Measurements from ENCODE around the gene RARS2. TPM values are rescaled to one million over a fixed set of nuclear protein-coding genes. Genes with fewer than 3 reads are reported as not detected.
"Not testable (repeated sequence)": the region's sequence is repeated elsewhere in the genome, so short reads cannot be mapped to it uniquely, and the experiment has no call there.

RARS2 gene
- total RNA-seq, 2 experiments from 2014 or later, result 17.4 to 20.4 TPM

DNA sequence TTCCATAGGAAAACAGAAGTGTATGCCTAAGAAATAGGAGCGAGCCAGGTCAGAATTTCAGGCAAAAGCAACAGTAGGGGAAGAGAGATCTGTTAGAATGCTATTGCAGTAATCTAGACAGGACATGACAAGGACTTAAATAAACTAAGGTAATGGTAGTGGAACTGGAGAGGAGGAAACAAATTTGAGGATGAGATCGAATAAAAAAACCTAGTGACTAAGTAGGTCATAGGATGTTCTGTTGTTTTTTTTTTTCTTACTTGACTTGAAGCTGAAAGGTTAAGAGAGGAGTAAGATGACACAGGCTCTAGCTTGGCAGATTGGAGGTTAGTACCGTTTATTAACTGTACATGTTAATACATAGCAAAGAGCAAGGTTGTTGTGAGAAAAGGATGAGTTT, 28.7 kb upstream of the RARS2 start:
- TF ChIP-seq, protein P1, sequence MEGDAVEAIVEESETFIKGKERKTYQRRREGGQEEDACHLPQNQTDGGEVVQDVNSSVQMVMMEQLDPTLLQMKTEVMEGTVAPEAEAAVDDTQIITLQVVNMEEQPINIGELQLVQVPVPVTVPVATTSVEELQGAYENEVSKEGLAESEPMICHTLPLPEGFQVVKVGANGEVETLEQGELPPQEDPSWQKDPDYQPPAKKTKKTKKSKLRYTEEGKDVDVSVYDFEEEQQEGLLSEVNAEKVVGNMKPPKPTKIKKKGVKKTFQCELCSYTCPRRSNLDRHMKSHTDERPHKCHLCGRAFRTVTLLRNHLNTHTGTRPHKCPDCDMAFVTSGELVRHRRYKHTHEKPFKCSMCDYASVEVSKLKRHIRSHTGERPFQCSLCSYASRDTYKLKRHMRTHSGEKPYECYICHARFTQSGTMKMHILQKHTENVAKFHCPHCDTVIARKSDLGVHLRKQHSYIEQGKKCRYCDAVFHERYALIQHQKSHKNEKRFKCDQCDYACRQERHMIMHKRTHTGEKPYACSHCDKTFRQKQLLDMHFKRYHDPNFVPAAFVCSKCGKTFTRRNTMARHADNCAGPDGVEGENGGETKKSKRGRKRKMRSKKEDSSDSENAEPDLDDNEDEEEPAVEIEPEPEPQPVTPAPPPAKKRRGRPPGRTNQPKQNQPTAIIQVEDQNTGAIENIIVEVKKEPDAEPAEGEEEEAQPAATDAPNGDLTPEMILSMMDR (IDR thresholded peaks at IDR 0.05), result no peak
- peaks cover 32% of the 10 kb centered on the region for H3K36me3 Mint-ChIP-seq (ENCODE audit: low read depth)
- no peak overlapping the region for H3K4me3 Mint-ChIP-seq
- no peak for DNase-seq
- no peak overlapping the region for H3K27ac Mint-ChIP-seq
- no peaks in the 10 kb centered on the region for H3K27me3 Mint-ChIP-seq
- ChIA-PET CTCF (no interaction called here), POLR2A (interaction anchor here (1.3 kb wide), 1 partner anchor 28 kb away, joined by 3 read pairs; no protein-coding TSS in a partner anchor)
- ATAC-seq, result no peak
- no peaks in the 10 kb centered on the region for H3K9me3 Mint-ChIP-seq
- intact Hi-C loops (cut with micrococcal nuclease), result no loop called here
- no peaks in the 10 kb centered on the region for H3K4me1 Mint-ChIP-seq (ENCODE audit: low read depth)

DNA sequence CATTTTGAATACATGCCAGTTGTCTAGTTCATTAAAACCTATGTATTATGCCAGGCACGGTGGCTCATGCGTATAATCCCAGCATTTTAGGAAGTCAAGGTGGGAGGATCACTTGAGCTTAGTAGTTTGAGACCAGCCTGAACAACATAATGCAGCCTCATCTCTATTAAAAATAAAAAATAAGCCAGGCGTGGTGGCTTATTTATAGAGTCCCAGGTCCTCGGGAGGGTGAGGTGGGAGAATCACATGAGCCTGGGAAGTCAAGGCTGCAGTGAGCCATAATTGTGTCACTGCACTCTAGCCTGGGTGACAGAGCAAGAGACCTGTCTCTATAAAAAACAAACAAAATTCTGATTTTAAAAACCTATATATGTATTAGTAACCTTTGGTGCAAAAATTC, 27.6 kb upstream of the RARS2 start:
- peaks cover 38% of the 10 kb centered on the region for H3K36me3 Mint-ChIP-seq (ENCODE audit: low read depth)
- H3K27me3 Mint-ChIP-seq, result no peaks in the 10 kb centered on the region
- POLR2A ChIA-PET, result interaction anchor here (1.3 kb wide), 1 partner anchor 26 kb away, joined by 3 read pairs; no protein-coding TSS in a partner anchor
- intact Hi-C loops (cut with micrococcal nuclease), result no loop called here
- no peak for DNase-seq
- TF ChIP-seq, protein P1 (IDR thresholded peaks at IDR 0.05), result no peak
- no peak overlapping the region for H3K27ac Mint-ChIP-seq
- H3K4me3 Mint-ChIP-seq, result no peak overlapping the region
- no peak for ATAC-seq
- no peaks in the 10 kb centered on the region for H3K9me3 Mint-ChIP-seq
- H3K4me1 Mint-ChIP-seq (ENCODE audit: low read depth), result no peaks in the 10 kb centered on the region
- CTCF ChIA-PET, result no interaction called here

- H3K36me3 Mint-ChIP-seq (ENCODE audit: low read depth), result peaks cover 31% of the 10 kb centered on the region
- H3K4me1 Mint-ChIP-seq (ENCODE audit: low read depth); CTCF ChIA-PET; H3K9me3 Mint-ChIP-seq; ATAC-seq; H3K4me3 Mint-ChIP-seq; H3K27ac Mint-ChIP-seq; DNase-seq; POLR2A ChIA-PET; H3K27me3 Mint-ChIP-seq; intact Hi-C loops (cut with micrococcal nuclease): not testable (repeated sequence)
Measured at GRCh38 chr6:87613018-87613417, 23.2 kb upstream of the RARS2 start.

DNA sequence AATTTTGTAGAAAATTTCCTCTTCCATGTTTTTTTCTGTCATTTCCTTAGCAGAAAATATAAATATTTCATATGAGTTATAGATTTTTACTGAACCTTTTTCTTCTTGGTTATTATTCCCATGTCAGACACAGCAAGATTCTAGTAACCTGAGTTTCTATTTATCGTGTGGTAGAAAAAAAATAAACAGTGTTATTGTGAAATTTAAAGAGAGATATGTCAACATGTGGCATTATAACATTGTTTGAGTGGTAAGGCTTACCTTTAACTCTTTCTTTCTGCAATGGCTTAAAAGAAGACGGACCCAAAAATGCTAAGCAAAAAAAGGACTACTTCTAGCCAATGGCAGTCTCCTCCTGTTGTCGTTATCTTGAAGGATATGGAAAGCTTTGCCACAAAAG, 19.0 kb upstream of the RARS2 start:
- ATAC-seq (no peak), DNase-seq (no peak)
- Mint-ChIP-seq H3K9me3 (no peaks in the 10 kb centered on the region), H3K4me1 (ENCODE audit: low read depth) (no peaks in the 10 kb centered on the region), H3K27me3 (no peaks in the 10 kb centered on the region), H3K4me3 (no peak overlapping the region), H3K27ac (no peak overlapping the region), H3K36me3 (ENCODE audit: low read depth) (peaks cover 22% of the 10 kb centered on the region)
- CTCF ChIA-PET, result no interaction called here
- TF ChIP-seq, protein P1 (IDR thresholded peaks at IDR 0.05), result no peak
- POLR2A ChIA-PET, result no interaction called here
- intact Hi-C loops (cut with micrococcal nuclease), result no loop called here

DNA sequence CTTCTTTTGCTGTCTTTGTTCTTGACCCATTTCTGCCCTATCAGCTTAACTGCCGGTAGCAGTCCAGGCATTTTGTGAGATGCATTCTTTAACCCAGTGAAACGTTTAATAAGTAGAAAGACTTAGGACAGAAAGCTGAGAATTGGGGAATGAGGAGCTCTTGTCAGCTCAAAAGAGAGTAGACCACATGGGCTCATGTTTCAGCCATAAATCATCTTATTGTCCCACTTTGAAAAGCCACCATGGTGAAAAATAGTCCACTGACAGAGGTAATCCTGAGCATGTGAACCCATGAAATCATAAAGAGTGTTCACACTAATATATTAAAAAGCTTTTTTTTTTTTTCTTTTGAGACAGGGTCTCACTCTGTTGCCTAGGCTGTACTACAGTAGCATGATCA, 16.4 kb upstream of the RARS2 start:
- H3K36me3 Mint-ChIP-seq (ENCODE audit: low read depth), result peaks cover 6% of the 10 kb centered on the region
- H3K4me3 Mint-ChIP-seq, result no peak overlapping the region
- ATAC-seq, result no peak
- intact Hi-C loops (cut with micrococcal nuclease), result no loop called here
- H3K9me3 Mint-ChIP-seq, result no peaks in the 10 kb centered on the region
- H3K27me3 Mint-ChIP-seq, result no peaks in the 10 kb centered on the region
- no peaks in the 10 kb centered on the region for H3K4me1 Mint-ChIP-seq (ENCODE audit: low read depth)
- POLR2A ChIA-PET, result interaction anchor here (1.3 kb wide), 1 partner anchor 16 kb away, joined by 3 read pairs; no protein-coding TSS in a partner anchor
- CTCF ChIA-PET, result interaction anchor here (1.2 to 1.4 kb wide), 2 partner anchors 37 to 1265 kb away, joined by 3 to 4 read pairs; no protein-coding TSS in a partner anchor
- TF ChIP-seq, protein P1 (IDR thresholded peaks at IDR 0.05), result no peak
- no peak overlapping the region for H3K27ac Mint-ChIP-seq
- no peak for DNase-seq

GRCh38 chr6:87600576-87600975, 10.8 kb upstream of the RARS2 start:
- H3K4me1 Mint-ChIP-seq (ENCODE audit: low read depth), result no peaks in the 10 kb centered on the region
- DNase-seq (no peak), ATAC-seq (no peak)
- H3K27me3 Mint-ChIP-seq, result no peaks in the 10 kb centered on the region
- H3K9me3 Mint-ChIP-seq, result no peaks in the 10 kb centered on the region
- TF ChIP-seq, protein P1 (IDR thresholded peaks at IDR 0.05), result no peak
- ChIA-PET CTCF (no interaction called here), POLR2A (interaction anchor here (0.7 kb wide), 1 partner anchor 21 kb away, joined by 4 read pairs; no protein-coding TSS in a partner anchor)
- H3K4me3 Mint-ChIP-seq, result no peak overlapping the region
- H3K36me3 Mint-ChIP-seq (ENCODE audit: low read depth), result peaks cover 2% of the 10 kb centered on the region
- H3K27ac Mint-ChIP-seq, result no peak overlapping the region
- intact Hi-C loops (cut with micrococcal nuclease), result no loop called here
